SK-N-MC (cell line): Measurements from ENCODE around the gene SULT1B1.

Experiments used
- EZH2 ChIP-seq: fragments of 200-600 bp; sonication (generic); IDR thresholded peaks from one replicate; pipeline ENCODE4 v1.6.1; 2017; ENCODE audit warnings: antibody characterized with exemption
- FOXP2 ChIP-seq: optimal IDR thresholded peaks from 2 replicates; pipeline ENCODE3; 2011; ENCODE audit warnings: mild to moderate bottlenecking, moderate library complexity; ENCODE audit not compliant: insufficient read depth; ENCODE audit errors: extremely low read length, control extremely low read depth
- POLR2AphosphoS5 ChIP-seq: IDR thresholded peaks from 2 replicates; pipeline ENCODE4 v1.6.1; 2012; ENCODE audit warnings: mild to moderate bottlenecking, low read depth, low read length, borderline replicate concordance

GRCh38 chr4:69684804-69685203 is 75.6 kb downstream of the SULT1B1 start:
- no peak for TF ChIP-seq EZH2
- no peak for TF ChIP-seq POLR2AphosphoS5
- no peak for TF ChIP-seq FOXP2
